HepG2 (cell line): ENCODE data around the gene MS4A6E. TPM values are rescaled to one million over a fixed set of nuclear protein-coding genes. Genes with fewer than 3 reads are reported as not detected.

Source experiments
- GPN1 ChIP-seq: sonication (generic); formaldehyde crosslinking; IDR thresholded peaks from 2 replicates; pipeline ENCODE4 v1.5.1; 2020; ENCODE audit warnings: missing genetic modification reagents, borderline replicate concordance
- LRRFIP1 ChIP-seq: sonication (generic); formaldehyde crosslinking; conservative IDR thresholded peaks from 2 replicates; pipeline ENCODE4 v1.4.0; 2020; ENCODE audit warnings: missing genetic modification reagents
- MBNL3 ChIP-seq: fragments of 250-450 bp; sonication (Bioruptor Pico); conservative IDR thresholded peaks from 2 replicates; pipeline ENCODE4 v1.8.0; 2022; ENCODE audit warnings: mild to moderate bottlenecking, inconsistent platforms
- MIER2 ChIP-seq: IDR thresholded peaks from 2 replicates; pipeline ENCODE4 v1.6.1; 2016; ENCODE audit warnings: missing biosample characterization, missing genetic modification reagents
- PAWR ChIP-seq: sonication (generic); formaldehyde crosslinking; IDR thresholded peaks from 2 replicates; pipeline ENCODE4 v1.4.0; 2020; ENCODE audit warnings: missing genetic modification reagents, mild to moderate bottlenecking, borderline replicate concordance
- SIX1 ChIP-seq: sonication (generic); formaldehyde crosslinking; IDR thresholded peaks from 2 replicates; pipeline ENCODE4 v1.4.0; 2020; ENCODE audit warnings: missing genetic modification reagents, borderline replicate concordance
- TBX2 ChIP-seq: sonication (generic); formaldehyde crosslinking; IDR thresholded peaks from 2 replicates; pipeline ENCODE4 v1.5.0; 2020; ENCODE audit warnings: missing genetic modification reagents, mild to moderate bottlenecking, borderline replicate concordance
- TERF1 ChIP-seq: sonication (generic); formaldehyde crosslinking; IDR thresholded peaks from 2 replicates; pipeline ENCODE4 v1.8.0; 2022; ENCODE audit warnings: mild to moderate bottlenecking, missing genetic modification reagents, moderate library complexity
- TOPORS ChIP-seq: sonication (generic); formaldehyde crosslinking; IDR thresholded peaks from 2 replicates; pipeline ENCODE4 v1.8.0; 2023; ENCODE audit warnings: mild to moderate bottlenecking, missing genetic modification reagents
- TSC22D2 ChIP-seq: sonication (generic); formaldehyde crosslinking; IDR thresholded peaks from 2 replicates; pipeline ENCODE4 v1.5.1; 2020; ENCODE audit warnings: missing genetic modification reagents, mild to moderate bottlenecking, borderline replicate concordance
- ZNF20 ChIP-seq: sonication (generic); formaldehyde crosslinking; IDR thresholded peaks from 2 replicates; pipeline ENCODE4 v1.4.0; 2020; ENCODE audit warnings: mild to moderate bottlenecking, moderate library complexity, missing genetic modification reagents
- ZNF30 ChIP-seq: sonication (generic); formaldehyde crosslinking; IDR thresholded peaks from 2 replicates; pipeline ENCODE4 v1.5.0; 2020; ENCODE audit warnings: mild to moderate bottlenecking, missing genetic modification reagents
- ZNF337 ChIP-seq: sonication (generic); formaldehyde crosslinking; IDR thresholded peaks from 2 replicates; pipeline ENCODE4 v1.5.1; 2020; ENCODE audit warnings: missing genetic modification reagents, low read depth, mild to moderate bottlenecking, borderline replicate concordance
- ZNF576 ChIP-seq: sonication (generic); formaldehyde crosslinking; IDR thresholded peaks from 2 replicates; pipeline ENCODE4 v1.4.0; 2020; ENCODE audit warnings: mild to moderate bottlenecking, missing genetic modification reagents
- polyA plus RNA-seq, 8 experiments: library from polyadenylated mRNA; depleted of rRNA in 3 of 8; stranded (reverse) in 7 of 8; unstranded in 1 of 8; fragments of >200 nt; fragmentation: Illumina TruSeq in 4 of 8; extraction: Trizol in 4 of 8; gene quantifications; 2 replicates each; pipeline versions ENCODE4 v1.2.1 to v1.2.3, GENCODE V29; 2011 to 2016; ENCODE audit warnings: low read depth in 4 of 8, missing spikeins in 1 of 8, mixed read lengths in 1 of 8; ENCODE audit not compliant: insufficient read depth in 1 of 8
- total RNA-seq, 5 experiments: library from RNA; depleted of rRNA; stranded (reverse); fragments of >200 nt; fragmentation: Illumina TruSeq; extraction: Trizol; gene quantifications; 2 replicates each; pipeline ENCODE4 v1.2.3, GENCODE V29; 2016; ENCODE audit warnings: low read depth in 1 of 5
- TF ChIP-seq, protein P1 (sequence below): sonication (generic); formaldehyde crosslinking; IDR thresholded peaks from 2 replicates; pipeline ENCODE4 v1.4.0; 2020; ENCODE audit warnings: missing genetic modification reagents, mild to moderate bottlenecking, borderline replicate concordance

MS4A6E gene
- total and polyA plus RNA-seq, 2 of the 13 experiments (the other 11 are each of a cell fraction or from before 2014, with no cell fraction given): not detected

- TF ChIP-seq, protein P1, sequence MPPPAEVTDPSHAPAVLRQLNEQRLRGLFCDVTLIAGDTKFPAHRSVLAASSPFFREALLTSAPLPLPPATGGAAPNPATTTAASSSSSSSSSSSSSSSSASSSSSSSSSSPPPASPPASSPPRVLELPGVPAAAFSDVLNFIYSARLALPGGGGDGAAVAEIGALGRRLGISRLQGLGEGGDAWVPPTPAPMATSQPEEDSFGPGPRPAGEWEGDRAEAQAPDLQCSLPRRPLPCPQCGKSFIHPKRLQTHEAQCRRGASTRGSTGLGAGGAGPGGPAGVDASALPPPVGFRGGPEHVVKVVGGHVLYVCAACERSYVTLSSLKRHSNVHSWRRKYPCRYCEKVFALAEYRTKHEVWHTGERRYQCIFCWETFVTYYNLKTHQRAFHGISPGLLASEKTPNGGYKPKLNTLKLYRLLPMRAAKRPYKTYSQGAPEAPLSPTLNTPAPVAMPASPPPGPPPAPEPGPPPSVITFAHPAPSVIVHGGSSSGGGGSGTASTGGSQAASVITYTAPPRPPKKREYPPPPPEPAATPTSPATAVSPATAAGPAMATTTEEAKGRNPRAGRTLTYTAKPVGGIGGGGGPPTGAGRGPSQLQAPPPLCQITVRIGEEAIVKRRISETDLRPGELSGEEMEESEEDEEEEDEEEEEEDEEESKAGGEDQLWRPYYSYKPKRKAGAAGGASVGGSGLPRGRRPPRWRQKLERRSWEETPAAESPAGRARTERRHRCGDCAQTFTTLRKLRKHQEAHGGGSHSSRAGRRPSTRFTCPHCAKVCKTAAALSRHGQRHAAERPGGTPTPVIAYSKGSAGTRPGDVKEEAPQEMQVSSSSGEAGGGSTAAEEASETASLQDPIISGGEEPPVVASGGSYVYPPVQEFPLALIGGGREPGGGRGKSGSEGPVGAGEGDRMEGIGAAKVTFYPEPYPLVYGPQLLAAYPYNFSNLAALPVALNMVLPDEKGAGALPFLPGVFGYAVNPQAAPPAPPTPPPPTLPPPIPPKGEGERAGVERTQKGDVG: no peak
- no peak for TF ChIP-seq TERF1 (CRISPR knock-in tag)
- no peak for TF ChIP-seq GPN1 (CRISPR knock-in tag)
- TF ChIP-seq TBX2 (CRISPR knock-in tag): no peak
- no peak for TF ChIP-seq LRRFIP1
- no peak for TF ChIP-seq ZNF30 (CRISPR knock-in tag)
- TF ChIP-seq ZNF20 (CRISPR knock-in tag): no peak
- no peak for TF ChIP-seq TOPORS (CRISPR knock-in tag)
- TF ChIP-seq ZNF576 (CRISPR knock-in tag): no peak
- no peak for TF ChIP-seq TSC22D2 (CRISPR knock-in tag)
- no peak for TF ChIP-seq SIX1 (CRISPR knock-in tag)
- no peak for TF ChIP-seq MIER2
- no peak for TF ChIP-seq ZNF337
- no peak for TF ChIP-seq PAWR
- TF ChIP-seq MBNL3 (CRISPR knock-in tag): no peak
- TF ChIP-seq, all 625 proteins: peak for 0
Observed at GRCh38 chr11:60314635-60315321, 12.3 kb upstream of the MS4A6E start (continued).
